H1 (cell line): ENCODE measurements around the gene SBNO1. TPM values are rescaled to one million over a fixed set of nuclear protein-coding genes. Genes with fewer than 3 reads are reported as not detected.

Experiments
- CHD2 ChIP-seq: IDR thresholded peaks from 2 replicates; pipeline ENCODE4 v1.6.1; 2012; ENCODE audit warnings: low read length, improper control_type of control experiment
- EP300 ChIP-seq, 2 experiments: IDR thresholded peaks; 1 replicate in 1 of 2; 2 replicates in 1 of 2; pipeline ENCODE4 v1.6.1; 2011 to 2012; ENCODE audit warnings: low read depth in 2 of 2, low read length in 2 of 2, mild to moderate bottlenecking in 2 of 2, borderline replicate concordance in 1 of 2, inconsistent platforms in 1 of 2, moderate library complexity in 1 of 2
- JUN ChIP-seq: IDR thresholded peaks from 2 replicates; pipeline ENCODE4 v1.6.1; 2011; ENCODE audit warnings: low read depth, mild to moderate bottlenecking, improper control_type of control experiment, low read length
- KDM4A ChIP-seq: IDR thresholded peaks from one replicate; pipeline ENCODE4 v1.7.1; 2012; ENCODE audit warnings: low read depth, mild to moderate bottlenecking, moderate library complexity, low read length, inconsistent platforms; ENCODE audit not compliant: severe bottlenecking
- NRF1 ChIP-seq: IDR thresholded peaks from 2 replicates; pipeline ENCODE4 v1.6.1; 2011; ENCODE audit warnings: mild to moderate bottlenecking, low read depth, low read length, improper control_type of control experiment
- TBP ChIP-seq: IDR thresholded peaks from 2 replicates; pipeline ENCODE4 v1.6.1; 2011; ENCODE audit warnings: low read depth, low read length, improper control_type of control experiment
- YY1 ChIP-seq: IDR thresholded peaks from 2 replicates; pipeline ENCODE4 v1.6.1; 2011; ENCODE audit warnings: low read depth, mild to moderate bottlenecking, low read length
- polyA plus RNA-seq, 7 experiments: library from polyadenylated mRNA; depleted of rRNA in 3 of 7; stranded (reverse) in 5 of 7; unstranded in 2 of 7; fragments of >200 nt in 5 of 7; fragments of 200-250 nt in 2 of 7; gene quantifications; 1 replicate in 5 of 7; 2 replicates in 1 of 7; 4 replicates in 1 of 7; pipeline versions ENCODE4 v1.2.1 to v1.2.3, GENCODE V29; 2011 to 2013; ENCODE audit warnings: missing spikeins in 2 of 7, mixed read lengths in 2 of 7
- total RNA-seq: library from RNA; stranded (reverse); fragmentation: NEBNext Ultra II Directional; extraction: Animal tissue kit (Norgen Biotek cat#: 25700); gene quantifications from 2 replicates; pipeline ENCODE4 v1.2.1, GENCODE V29; 2021

SBNO1 gene
- total and polyA plus RNA-seq, 2 of the 8 experiments (the other 6 are each of a cell fraction or from before 2014, with no cell fraction given) = 6.7 to 57.7 TPM

- TF ChIP-seq YY1 = no peak
- no peak for TF ChIP-seq JUN
- TF ChIP-seq NRF1 = no peak
- TF ChIP-seq TBP = no peak
- TF ChIP-seq EP300 (IDR thresholded peaks at IDR 0.05; ENCODE audit: borderline replicate concordance in 1 of 2, low read depth in 2 of 2, low read length in 2 of 2) = no peak
- no peak for TF ChIP-seq KDM4A
- no peak for TF ChIP-seq CHD2
Measured at GRCh38 chr12:123367511-123367910, 2.9 kb upstream of the SBNO1 start (continued).
